GM19099 (cell line): Measurements from ENCODE around the gene FCN3.

Experiments used
- POLR2A ChIP-seq: IDR thresholded peaks from 3 replicates; pipeline ENCODE4 v1.6.1; 2011; ENCODE audit warnings: low read depth; ENCODE audit not compliant: insufficient read length; ENCODE audit errors: extremely low read depth

FCN3 gene

GRCh38 chr1:27402349-27402754, 27.7 kb upstream of the FCN3 start:
- no peak for TF ChIP-seq POLR2A

GRCh38 chr1:27400963-27401341, 26.3 kb upstream of the FCN3 start:
- TF ChIP-seq POLR2A = no peak

- TF ChIP-seq POLR2A = no peak
Measured at GRCh38 chr1:27400082-27400962, 25.7 kb upstream of the FCN3 start.

GRCh38 chr1:27399251-27400025, 24.8 kb upstream of the FCN3 start:
- peak; percentile 26 for TF ChIP-seq POLR2A

GRCh38 chr1:27398405-27399149, 24.0 kb upstream of the FCN3 start:
- TF ChIP-seq POLR2A = no peak

- no peak for TF ChIP-seq POLR2A
Measured at GRCh38 chr1:27397749-27398148, 23.1 kb upstream of the FCN3 start.

- TF ChIP-seq POLR2A = no peak
Measured at GRCh38 chr1:27397110-27397509, 22.5 kb upstream of the FCN3 start.

- TF ChIP-seq POLR2A = no peak
Measured at GRCh38 chr1:27395441-27396195, 21.0 kb upstream of the FCN3 start.

GRCh38 chr1:27394925-27395324, 20.3 kb upstream of the FCN3 start:
- TF ChIP-seq POLR2A = no peak

- no peak for TF ChIP-seq POLR2A
Measured at GRCh38 chr1:27394282-27394658, 19.6 kb upstream of the FCN3 start.

- no peak for TF ChIP-seq POLR2A
Measured at GRCh38 chr1:27393641-27394281, 19.1 kb upstream of the FCN3 start.

GRCh38 chr1:27392778-27393635, 18.4 kb upstream of the FCN3 start:
- no peak for TF ChIP-seq POLR2A

GRCh38 chr1:27392096-27392777, 17.6 kb upstream of the FCN3 start, which contains the start of gene GPR3:
TSS of gene GPR3 (plus strand) at chr1:27392622. CDS start at chr1:27393799, 1,177 bp downstream.
- TF ChIP-seq POLR2A = no peak
